Mucosa of descending colon (tissue), 3 donors: ENCODE results near the gene KIF3B. TPM values are rescaled to one million over a fixed set of nuclear protein-coding genes. Genes with fewer than 3 reads are reported as not detected.
"Not testable (repeated sequence)": the region's sequence is repeated elsewhere in the genome, so short reads cannot be mapped to it uniquely, and the experiment has no call there.

ENCODE experiments used
- ATAC-seq: fragments of 200-7000 bp; cut with Tn5 transposase; one replicate; pipeline ENCODE4 v1.9.1; 2020; ENCODE audit warnings: mild to moderate bottlenecking, moderate library complexity
- DNase-seq, 3 donors: peaks; one replicate each; pipeline ENCODE4 v3.0.0-alpha.2; 2020
- H3K36me3 ChIP-seq: fragments of 200-600 bp; one replicate; pipeline ENCODE4 v1.8.0; 2021; ENCODE audit warnings: low read depth, mild to moderate bottlenecking
- H3K4me1 ChIP-seq: fragments of 200-600 bp; one replicate; pipeline ENCODE4 v1.8.0; 2021; ENCODE audit warnings: low read depth, mild to moderate bottlenecking
- H3K4me3 ChIP-seq: fragments of 200-600 bp; one replicate; pipeline ENCODE4 v1.8.0; 2021; ENCODE audit warnings: mild to moderate bottlenecking
- H3K9me3 ChIP-seq: fragments of 200-600 bp; one replicate; pipeline ENCODE4 v1.8.0; 2021; ENCODE audit warnings: mild to moderate bottlenecking
- intact Hi-C, 2 donors: fragments of 100-400 bp; cut with DNase I in 1 of 2; cut with micrococcal nuclease in 1 of 2; formaldehyde crosslinking; loops; one replicate each; pipeline versions ENCODE4 v1.11.0 to v1.11.1; 2022; cut with DNase I, micrococcal nuclease
- total RNA-seq, 3 donors: library from RNA; stranded (reverse); fragmentation: NEBNext Ultra II Directional in 2 of 3; extraction: Animal tissue kit (Norgen Biotek cat#: 25700) in 2 of 3; gene quantifications; one replicate each; pipeline versions ENCODE4 v1.2.1 to v1.2.4, GENCODE V29; 2021 to 2023
- TF ChIP-seq, protein P1 (sequence below): fragments of 200-600 bp; IDR thresholded peaks from one replicate; pipeline ENCODE4 v1.8.0; 2022; ENCODE audit warnings: antibody characterized with exemption, mild to moderate bottlenecking
- donor health status: DM: no; HTN: no; CAD: no; lungs with moderate emphysema.
- donor health status: DM: no; HTN: no; CAD: no.
- donor health status: DM: no; HTN: yes; CAD: no.

Gene KIF3B
- total RNA-seq, 3 donors from 2014 or later: 39.3 to 54.6 (median 52.0) TPM

DNA sequence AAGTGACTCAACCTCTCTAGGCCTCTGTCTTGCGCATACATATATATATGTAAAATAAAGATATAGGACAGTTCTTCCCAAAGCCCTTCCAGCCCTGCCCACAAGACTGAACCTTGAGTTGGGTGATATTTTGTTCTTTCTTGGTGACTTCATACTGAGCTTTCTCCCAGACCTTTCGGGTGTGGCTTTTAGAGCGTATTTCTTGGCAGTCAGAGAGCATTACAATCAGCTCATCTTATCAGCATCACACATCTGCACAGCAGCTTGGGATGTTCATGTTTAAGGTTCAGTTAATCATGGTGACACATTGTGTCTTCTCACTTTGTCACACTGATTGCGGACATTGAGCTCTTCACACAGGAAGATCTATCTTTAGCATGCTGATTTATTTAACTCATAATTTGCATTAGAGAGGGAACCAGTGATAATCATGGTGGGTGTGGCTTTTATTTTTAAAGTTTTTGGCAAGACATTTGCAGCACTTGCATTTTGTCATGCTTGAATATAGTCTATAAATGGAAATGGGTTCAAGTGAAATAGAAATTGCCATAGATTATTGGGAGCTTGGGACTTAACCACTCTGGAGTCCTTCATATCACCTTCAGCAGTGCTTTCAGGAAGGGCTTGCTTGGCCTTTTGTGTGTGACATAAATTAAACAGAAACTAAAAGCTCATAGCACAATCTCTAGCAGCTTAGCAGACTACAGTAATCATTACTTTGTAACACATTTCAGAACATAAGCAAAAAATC lies 8.3 kb downstream of the KIF3B start:
- H3K4me1 ChIP-seq: peaks cover 20% of the 10 kb centered on the region
- H3K36me3 ChIP-seq: no peaks in the 10 kb centered on the region
- TF ChIP-seq, protein P1, sequence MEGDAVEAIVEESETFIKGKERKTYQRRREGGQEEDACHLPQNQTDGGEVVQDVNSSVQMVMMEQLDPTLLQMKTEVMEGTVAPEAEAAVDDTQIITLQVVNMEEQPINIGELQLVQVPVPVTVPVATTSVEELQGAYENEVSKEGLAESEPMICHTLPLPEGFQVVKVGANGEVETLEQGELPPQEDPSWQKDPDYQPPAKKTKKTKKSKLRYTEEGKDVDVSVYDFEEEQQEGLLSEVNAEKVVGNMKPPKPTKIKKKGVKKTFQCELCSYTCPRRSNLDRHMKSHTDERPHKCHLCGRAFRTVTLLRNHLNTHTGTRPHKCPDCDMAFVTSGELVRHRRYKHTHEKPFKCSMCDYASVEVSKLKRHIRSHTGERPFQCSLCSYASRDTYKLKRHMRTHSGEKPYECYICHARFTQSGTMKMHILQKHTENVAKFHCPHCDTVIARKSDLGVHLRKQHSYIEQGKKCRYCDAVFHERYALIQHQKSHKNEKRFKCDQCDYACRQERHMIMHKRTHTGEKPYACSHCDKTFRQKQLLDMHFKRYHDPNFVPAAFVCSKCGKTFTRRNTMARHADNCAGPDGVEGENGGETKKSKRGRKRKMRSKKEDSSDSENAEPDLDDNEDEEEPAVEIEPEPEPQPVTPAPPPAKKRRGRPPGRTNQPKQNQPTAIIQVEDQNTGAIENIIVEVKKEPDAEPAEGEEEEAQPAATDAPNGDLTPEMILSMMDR: no peak
- intact Hi-C loops: no loop called here
- peak; percentile 83 for ATAC-seq
- DNase-seq: peak in 1 of 3 donors; percentile 58
- no peaks in the 10 kb centered on the region for H3K9me3 ChIP-seq
- no peak overlapping the region for H3K4me3 ChIP-seq

DNA sequence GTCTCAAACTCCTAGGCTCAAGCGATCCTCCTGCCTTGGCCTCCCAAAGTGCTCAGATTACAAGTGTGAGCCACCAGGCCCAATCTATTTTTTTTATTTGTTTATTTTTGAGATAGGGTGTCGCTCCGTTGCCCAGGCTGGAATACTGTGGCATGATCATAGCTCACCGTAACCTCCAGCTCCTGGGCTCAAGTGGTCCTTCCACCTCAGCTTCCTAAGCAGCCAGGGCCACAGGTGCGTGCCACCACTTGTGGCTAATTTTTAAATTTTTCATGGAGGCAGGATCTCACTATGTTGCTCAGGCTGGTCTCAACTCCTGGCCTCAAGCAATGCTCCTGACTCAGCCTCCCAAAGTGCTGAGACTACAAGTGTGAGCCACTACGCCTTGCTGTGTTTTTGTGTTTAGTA lies 9.8 kb downstream of the KIF3B start:
- peaks cover 20% of the 10 kb centered on the region for H3K4me1 ChIP-seq
- TF ChIP-seq, protein P1: no peak

DNA sequence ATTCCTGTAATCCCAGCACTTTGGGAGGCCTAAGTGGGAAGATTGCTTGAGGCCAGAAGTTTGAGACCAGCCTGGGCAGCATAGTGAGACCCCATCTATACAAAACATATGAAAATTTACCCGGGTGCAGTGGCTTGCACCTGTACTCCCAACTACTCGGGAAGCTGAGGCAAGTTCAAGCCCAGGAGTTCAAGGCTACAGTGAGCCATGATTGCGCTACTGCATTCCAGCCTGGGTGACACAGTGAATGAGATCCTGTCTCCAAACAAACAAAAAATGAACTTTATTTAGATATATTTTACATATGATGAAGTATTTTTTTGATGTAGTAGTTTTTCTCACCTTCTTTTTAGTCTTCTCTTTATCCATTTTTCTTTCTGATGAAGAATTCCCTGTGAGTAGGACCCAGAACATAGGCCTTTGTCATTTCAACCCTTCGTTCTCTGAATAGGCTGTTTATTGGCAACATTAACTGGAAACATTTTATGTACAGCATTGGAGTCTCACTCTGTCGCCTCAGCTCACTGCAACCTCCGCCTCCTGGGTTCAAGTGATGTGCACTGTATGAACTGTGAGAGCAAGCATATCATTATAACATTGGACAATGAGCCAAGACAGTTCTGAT lies 10.9 kb downstream of the KIF3B start:
- ATAC-seq: no peak
- H3K36me3 ChIP-seq: no peaks in the 10 kb centered on the region

More for the DNA sequence above, 9.8 kb downstream of the KIF3B start:
- DNase-seq (no peak), ATAC-seq (no peak)
- Histone ChIP-seq H3K9me3 (no peaks in the 10 kb centered on the region), H3K36me3 (no peaks in the 10 kb centered on the region), H3K4me3 (no peak overlapping the region)
- intact Hi-C loops: no loop called here

DNA sequence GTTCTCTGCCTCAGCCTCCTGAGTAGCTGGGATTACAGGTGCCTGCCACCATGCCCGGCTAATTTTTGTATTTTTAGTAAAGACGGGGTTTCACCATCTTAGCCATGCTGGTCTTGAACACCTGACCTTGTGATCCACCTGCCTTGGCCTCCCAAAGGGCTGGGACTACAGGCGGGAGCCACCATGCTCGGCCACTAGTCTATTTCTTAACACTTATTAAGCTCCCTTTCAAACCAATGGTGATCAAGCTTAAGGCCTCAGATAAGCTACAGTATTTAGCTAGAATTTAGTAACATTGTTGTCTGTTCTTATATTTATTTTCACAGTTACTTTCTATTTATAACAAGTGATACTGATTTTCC lies 11.8 kb downstream of the KIF3B start:
- ATAC-seq, H3K36me3 ChIP-seq, DNase-seq, H3K4me3 ChIP-seq, H3K9me3 ChIP-seq, intact Hi-C loops: not testable (repeated sequence)
- H3K4me1 ChIP-seq: peaks cover 20% of the 10 kb centered on the region

More for the DNA sequence above, 10.9 kb downstream of the KIF3B start:
- intact Hi-C loops: no loop called here
- no peak for DNase-seq
- no peak overlapping the region for H3K4me3 ChIP-seq
- peaks cover 20% of the 10 kb centered on the region for H3K4me1 ChIP-seq
- H3K9me3 ChIP-seq: no peaks in the 10 kb centered on the region
- TF ChIP-seq, protein P1: no peak

DNA sequence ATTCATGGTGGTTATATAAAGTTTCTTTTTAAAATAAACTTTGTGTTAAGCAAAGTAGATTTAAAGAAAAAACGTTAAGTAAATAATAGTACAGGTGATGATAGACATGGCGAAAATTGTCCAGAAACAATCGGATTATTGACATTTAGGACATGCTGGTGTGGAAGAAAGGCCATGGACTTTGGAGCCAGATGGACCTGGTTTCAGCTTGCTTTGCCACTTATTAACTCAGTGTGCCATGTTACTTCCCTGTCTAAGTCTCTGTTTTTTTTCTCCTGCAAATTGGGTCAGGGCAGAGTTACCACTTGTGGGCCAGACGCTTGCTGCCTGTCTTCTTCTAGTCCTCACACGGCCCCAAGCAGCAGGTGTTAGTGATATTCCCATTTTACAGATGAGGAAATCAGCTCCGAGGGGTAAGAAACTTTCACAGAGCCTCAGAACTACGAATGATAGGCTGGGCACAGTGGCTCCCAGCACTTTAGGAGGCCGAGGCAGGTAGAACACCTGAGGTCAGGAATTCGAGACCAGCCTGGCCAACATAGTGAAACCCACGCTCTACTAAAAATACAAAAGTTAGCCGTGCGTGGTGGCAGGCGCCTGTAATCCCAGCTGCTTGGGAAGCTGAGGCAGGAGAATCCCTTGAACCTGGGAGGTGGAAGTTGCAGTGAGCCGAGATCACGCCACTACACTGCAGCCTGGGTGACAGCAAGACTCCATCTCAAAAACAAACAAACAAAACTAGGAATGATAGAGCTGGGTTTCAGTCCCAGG lies 12.4 kb downstream of the KIF3B start:
- ATAC-seq: peak; percentile 91
- H3K9me3 ChIP-seq: no peaks in the 10 kb centered on the region
- H3K4me3 ChIP-seq: no peak overlapping the region
- TF ChIP-seq, protein P1: no peak
- DNase-seq: peak in 2 of 3 donors; percentile 49 to 81
- intact Hi-C loops: no loop called here
- H3K4me1 ChIP-seq: peaks cover 20% of the 10 kb centered on the region
- no peaks in the 10 kb centered on the region for H3K36me3 ChIP-seq

DNA sequence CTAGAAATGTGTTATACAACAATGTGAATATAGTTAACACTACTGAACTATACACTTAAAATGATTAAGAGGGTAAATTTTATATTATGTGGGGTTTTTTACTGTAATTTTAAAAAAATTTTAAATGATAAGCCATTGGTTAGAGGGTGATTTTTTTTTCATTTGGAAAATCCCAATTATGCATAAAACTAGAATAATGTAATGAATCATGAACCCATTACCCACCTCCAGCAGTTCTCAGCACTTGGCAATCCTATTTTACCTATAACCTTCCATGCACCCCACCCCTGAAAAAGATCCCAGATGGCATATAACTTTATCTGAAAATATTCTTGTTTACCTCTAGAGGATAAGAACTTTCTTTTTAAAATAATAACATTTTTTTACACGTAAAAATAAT lies 13.7 kb downstream of the KIF3B start:
- no peak for DNase-seq
- Histone ChIP-seq H3K9me3 (no peaks in the 10 kb centered on the region), H3K36me3 (no peaks in the 10 kb centered on the region), H3K4me3 (no peak overlapping the region), H3K4me1 (peaks cover 14% of the 10 kb centered on the region)
- intact Hi-C loops: no loop called here
- no peak for ATAC-seq
- TF ChIP-seq, protein P1: no peak
